D341Med (cell line): ENCODE data around the gene KLB.
A peak's percentile ranks its signal among the peaks of the same experiment; 100 is the strongest.
"Not testable (repeated sequence)": the region's sequence is repeated elsewhere in the genome, so short reads cannot be mapped to it uniquely, and the experiment has no call there.

Source experiments
- DNase-seq: peaks from one replicate; pipeline ENCODE4 v3.0.0; 2012; ENCODE audit warnings: low spot score

Gene KLB

DNA sequence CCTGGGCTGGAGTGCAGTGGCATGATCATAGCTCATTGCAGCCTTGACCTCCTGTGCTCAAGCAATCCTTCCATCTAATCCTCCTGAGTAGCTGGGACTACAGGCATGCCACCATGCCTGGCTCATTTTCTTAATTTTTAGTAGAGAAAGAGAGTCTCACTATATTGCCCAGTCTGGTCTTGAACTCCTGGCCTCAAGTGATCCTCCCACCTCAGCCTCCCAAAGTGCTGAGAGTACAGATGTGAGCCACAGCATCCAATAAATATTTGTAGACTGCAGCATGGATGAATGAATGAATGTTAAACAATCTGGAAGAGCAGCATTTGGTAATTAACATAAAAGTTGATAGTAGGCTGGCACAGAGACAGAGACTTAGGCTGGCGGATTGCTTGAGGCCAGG is 20.0 kb downstream of the KLB start:
- DNase-seq = no peak

DNA sequence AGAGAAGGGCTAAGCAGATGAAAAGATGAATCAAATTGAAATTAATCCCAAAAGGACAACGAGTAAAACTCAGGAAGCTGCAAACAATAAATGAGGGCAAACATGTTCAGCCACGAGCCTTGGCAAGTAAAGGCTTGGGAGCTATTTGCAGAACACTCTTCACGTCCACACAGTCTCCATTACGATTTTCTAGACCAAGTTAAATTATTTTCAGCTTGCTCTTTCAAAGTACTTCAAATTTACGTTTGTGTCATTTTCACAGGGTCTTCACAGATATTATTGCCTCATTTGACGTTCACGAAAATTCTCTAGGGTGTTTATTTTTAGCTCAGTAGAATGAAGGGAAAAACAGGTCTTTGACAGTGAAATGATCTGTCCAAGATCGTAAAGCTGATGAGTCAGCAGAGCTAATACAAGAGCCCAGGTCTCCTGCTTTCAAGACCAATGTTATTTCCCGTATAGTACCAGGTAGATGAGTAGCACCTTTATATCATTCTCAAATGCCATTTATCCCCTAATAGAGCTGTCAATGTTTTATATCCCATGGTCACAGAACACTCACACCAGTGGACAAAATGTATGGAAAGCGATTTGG is 20.9 kb downstream of the KLB start:
- DNase-seq = no peak

DNA sequence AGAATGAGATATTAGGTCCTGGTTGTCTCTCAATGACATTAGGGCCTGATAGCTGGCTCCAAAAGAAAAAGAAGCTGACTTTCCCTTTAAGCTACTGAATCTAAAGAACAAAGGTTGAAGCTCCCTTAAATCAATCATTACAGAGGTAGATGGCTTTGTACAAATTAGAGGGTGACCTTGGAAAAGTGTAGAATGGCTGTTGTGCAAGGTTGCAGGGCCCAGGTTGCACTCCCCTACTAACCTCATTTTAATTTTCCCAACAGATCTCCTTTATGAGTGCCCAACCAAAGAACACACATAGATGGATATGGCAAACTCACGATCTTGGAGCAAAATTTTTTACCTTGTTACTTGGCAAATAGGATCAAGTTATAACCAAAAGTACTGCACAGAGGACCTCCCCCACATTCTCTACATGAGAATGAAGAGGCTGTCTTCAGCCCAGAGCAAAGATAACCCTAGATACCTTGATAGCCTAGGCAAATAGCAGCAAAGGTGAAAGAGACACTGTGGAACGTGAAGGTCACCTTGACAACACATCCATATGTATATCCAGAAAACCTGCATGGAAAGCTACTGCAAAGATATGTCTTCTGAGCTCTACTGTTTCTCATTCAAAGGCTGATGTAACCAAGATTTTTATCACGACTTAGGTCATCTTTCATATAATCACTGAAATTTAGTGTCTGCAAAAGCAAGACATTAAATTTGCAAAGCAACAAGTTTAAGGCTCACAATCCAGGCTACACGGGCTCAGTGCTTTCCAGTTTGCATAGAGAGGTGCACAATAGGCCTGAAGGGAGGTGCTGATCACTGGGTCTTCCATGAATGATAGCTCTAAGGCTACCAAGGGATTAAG is 23.0 kb downstream of the KLB start:
- no peak for DNase-seq

DNA sequence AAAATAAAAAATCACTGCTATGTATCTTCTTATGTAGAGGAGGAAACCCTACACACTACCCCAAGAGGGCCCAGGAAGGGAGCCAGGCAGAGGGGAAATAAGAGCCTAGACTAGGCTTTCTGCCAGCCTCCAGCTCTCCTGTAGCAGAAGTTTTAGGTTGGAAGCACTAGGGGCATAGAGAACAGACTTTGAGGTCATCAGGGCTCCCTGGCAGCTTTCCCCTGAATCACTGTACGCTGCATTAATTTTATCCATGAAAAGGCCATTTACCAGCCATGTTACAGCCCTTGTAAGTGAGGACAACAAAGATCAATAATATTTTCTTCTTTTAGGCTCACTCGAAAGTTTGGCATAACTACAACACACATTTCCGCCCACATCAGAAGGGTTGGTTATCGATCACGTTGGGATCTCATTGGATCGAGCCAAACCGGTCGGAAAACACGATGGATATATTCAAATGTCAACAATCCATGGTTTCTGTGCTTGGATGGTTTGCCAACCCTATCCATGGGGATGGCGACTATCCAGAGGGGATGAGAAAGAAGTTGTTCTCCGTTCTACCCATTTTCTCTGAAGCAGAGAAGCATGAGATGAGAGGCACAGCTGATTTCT is 27.3 kb downstream of the KLB start:
- DNase-seq = no peak

DNA sequence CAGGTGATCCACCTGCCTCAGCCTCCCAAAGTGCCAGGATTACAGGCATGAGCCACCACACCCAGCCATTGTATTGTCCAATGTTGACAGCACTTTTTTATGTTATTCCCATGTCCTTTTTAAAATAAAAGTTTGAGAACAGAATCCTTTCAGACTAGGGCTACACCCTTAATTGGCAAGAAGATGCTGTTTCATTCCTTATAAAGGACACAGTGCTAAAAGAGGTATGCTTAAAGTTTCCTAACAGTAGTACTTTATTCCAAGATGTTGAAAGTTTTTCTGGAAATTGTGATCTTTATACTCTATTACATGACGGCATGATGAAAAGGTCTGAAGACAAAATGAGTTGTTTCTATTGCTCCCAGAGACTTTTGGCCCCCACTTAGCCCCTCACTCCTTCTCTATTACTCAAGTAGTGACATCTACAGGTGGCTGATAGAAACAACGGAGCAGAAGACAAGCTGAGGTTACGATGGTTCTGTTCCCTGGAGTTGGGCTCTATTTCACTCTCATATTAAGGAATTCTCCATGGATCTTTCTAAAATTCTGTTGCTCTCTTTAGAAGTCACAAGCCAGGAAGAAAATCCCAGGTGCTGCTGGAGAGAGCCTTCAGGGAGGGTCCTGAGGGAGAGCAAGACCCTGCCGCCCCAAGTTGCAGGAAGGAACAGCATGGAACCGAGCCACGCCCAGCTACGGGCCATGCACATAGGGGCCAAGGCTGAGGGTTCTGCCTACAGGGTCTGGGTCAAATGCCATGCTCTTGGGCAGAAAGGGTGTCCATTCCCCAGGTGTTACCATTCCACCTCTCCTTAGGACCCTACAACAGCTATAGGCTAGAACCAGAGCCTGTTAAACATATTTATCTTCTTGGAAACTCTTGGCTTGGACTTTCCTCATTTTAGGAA is 29.2 kb downstream of the KLB start:
- DNase-seq = no peak

DNA sequence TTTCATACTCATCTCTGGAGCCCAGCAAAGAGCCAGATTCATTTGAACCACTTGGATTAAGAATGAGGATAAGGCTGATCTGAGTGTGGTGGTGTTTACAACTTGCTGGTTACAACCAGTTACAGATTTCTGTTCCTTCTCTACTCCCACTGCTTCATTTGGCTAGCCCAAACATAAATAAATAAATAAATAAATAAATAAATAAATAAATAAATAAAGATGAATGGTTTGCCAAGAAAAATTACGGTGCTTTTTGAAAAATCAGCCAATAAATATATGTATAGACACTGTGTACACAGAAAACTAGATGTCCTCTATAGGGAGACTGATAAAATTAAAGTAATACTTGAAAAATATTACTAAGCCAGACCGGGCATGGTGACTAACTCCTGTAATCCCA is 34.9 kb downstream of the KLB start:
- no peak for DNase-seq

DNA sequence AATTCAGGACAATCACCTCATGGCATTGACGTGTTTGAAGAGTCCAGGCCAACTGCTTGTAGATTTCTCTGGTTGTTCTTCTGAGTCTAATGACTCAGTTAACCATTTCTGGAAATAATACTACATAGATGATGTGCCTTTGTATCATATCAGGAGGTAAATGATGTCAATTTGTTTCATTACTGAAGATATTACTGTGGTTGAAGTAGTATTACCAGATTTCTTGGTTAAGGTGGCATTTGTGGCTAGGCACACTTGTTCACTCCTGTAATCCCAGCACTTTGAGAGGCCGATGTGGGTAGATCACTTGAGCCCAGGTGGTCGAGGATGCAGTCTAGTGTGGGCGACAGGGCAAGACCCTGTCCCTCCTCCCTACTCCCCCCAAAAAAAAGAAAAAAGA is 36.3 kb downstream of the KLB start:
- DNase-seq = no peak

DNA sequence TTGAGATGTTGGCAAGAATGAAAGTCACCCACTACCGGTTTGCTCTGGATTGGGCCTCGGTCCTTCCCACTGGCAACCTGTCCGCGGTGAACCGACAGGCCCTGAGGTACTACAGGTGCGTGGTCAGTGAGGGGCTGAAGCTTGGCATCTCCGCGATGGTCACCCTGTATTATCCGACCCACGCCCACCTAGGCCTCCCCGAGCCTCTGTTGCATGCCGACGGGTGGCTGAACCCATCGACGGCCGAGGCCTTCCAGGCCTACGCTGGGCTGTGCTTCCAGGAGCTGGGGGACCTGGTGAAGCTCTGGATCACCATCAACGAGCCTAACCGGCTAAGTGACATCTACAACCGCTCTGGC is 39.7 kb downstream of the KLB start:
- DNase-seq = no peak

DNA sequence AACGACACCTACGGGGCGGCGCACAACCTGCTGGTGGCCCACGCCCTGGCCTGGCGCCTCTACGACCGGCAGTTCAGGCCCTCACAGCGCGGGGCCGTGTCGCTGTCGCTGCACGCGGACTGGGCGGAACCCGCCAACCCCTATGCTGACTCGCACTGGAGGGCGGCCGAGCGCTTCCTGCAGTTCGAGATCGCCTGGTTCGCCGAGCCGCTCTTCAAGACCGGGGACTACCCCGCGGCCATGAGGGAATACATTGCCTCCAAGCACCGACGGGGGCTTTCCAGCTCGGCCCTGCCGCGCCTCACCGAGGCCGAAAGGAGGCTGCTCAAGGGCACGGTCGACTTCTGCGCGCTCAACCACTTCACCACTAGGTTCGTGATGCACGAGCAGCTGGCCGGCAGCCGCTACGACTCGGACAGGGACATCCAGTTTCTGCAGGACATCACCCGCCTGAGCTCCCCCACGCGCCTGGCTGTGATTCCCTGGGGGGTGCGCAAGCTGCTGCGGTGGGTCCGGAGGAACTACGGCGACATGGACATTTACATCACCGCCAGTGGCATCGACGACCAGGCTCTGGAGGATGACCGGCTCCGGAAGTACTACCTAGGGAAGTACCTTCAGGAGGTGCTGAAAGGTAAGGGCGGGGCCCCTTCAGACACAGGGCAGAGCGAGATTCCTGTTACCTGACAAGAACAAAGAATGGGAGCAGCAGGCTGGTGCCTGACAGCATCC is 40.3 kb downstream of the KLB start:
- peak; percentile 49 for DNase-seq

DNA sequence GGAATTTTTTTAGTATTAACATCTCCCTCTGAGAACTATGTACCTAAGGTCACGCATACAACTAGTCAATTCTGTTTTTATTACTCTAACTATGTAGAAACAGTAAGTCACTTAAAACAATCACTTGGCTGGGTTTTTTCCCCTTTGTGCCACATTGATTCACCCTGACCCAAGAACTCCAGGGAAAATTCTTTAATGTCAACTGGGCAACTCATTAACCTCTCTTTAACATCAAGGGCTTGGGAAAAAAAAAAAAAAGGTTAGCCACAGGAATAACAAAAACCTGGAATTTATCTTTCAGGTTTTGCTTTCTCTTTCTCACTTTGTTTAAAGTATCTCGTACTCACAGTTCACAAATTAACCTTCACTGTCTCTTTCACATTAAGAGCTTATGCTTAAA is 43.9 kb downstream of the KLB start:
- no peak for DNase-seq

DNA sequence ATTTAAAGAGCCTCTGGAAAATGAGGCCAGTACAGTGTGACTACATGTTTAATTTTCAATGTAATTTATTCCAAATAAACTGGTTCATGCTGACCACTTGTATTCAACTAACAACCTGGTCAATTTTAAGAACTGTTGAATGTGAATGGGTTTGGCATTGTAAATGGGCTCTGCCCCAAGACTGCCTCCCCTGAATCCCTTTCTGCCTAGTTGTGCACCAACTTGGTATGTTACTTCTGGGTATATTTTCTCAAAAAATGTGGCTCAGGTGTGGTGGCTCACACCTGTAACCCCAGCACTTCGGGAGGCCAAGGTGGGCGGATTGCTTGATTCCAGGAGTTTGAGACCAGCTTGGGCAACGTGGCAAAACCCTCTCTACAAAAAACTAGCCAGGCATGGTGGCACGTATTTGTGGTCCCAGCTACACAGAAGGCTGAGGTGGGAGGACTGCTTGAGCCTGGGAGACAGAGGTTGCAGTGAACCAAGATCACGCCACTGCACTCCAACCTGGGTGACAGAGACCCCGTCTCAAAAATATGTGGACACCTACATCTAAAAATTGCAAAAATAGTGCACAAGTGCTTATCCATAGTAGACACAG is 44.8 kb downstream of the KLB start:
- no peak for DNase-seq

DNA sequence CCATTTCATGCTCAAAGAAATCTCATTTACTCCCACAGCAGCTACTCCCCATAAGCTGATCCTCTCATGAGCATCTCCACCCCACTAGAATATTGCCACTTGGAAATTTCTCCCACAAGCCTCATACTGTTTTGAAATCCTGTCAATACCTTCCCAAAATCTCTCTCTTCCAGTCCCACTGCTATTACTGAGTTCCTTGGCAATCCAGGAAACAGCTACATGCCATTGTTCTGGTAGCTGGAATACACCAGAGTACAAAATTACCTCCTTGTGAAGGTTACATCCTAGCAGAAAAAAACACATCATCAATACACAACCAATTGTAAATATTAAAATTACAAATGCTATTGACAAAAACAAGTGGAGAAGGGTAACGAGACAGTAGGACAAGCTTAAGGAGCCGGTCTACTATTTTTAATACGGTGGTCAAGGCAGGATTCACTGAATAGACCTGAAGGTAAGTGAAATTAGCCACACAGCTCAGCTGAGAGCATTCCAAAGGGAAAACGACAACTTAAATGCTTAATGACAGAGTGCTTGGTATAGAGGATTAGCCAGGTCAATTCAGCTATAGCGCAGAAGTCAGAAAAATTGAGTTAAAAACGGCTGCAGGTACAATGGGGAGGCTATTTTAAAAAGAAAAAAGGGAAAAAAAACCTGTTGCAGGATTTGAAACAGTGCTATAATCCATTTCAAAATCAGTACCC is 45.6 kb downstream of the KLB start:
- DNase-seq = no peak

DNA sequence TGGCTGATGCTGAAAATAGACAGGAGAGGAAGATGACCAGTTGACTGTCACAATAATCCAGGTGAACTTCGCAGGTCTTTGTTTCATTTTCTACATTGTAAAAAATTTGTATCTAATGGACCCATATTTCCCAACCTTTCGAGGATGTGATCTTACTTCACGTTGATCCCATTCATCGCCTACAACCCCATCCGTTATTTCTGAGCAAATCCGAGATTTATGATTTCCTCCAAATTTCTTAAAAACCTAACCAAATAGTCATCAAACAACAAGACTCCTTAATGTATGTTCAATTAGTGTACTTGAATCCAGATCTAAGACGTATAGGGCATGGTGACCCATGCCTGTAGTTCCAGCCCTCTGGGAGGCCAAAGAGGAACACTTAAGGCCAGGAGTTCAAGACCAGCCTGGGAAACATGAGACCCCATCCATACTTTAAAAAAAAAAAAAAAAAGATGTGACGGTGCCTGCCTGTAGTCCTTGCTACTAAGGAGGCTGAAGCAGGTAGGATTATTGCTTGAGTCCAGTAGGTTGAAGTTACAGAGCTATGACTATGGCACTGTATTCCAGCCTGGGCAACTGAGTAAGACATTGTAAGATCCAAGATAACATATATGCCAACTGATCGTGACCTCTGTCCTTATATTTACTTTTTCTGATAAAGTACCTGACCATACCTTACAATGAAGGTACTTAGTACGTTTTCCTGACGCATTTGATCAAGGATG is 46.3 kb downstream of the KLB start:
- no peak for DNase-seq

DNA sequence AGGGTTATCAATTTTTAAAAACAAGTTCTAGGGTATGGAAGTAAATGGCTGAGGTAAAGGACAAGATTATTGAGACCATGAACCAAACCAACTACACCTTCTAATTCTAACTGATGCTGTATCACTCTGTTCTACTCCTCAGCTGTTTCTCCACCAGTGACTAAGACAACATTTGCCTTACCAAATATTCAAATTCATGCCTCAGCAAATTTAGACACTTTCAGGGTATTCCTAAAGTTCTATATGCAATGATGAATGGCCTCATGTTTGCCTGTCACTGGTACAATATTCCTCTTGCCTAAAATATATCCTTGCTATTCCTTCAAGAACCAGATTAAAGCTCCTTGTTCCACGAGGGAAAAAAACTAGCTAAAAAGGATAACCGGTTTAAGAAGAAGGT is 47.0 kb downstream of the KLB start:
- no peak for DNase-seq

DNA sequence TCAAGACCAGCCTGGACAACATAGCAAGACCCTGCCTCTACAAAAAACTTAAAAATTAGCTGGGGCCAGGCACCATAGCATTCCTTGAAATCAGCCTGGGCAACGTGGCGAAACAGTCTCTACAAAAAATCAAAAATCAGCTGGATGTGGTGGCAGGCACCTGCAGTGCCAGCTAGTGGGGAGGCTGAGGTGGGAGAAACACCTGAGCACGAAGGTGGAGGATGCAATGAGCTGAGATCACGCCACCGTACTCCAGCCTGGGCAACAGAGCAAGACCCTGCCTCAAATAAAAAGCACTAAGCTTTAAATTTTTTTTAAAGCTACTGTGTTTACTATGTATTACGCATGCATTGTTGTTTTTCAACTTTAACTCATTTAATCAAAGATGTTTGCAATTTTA is 48.8 kb downstream of the KLB start:
- no peak for DNase-seq

DNA sequence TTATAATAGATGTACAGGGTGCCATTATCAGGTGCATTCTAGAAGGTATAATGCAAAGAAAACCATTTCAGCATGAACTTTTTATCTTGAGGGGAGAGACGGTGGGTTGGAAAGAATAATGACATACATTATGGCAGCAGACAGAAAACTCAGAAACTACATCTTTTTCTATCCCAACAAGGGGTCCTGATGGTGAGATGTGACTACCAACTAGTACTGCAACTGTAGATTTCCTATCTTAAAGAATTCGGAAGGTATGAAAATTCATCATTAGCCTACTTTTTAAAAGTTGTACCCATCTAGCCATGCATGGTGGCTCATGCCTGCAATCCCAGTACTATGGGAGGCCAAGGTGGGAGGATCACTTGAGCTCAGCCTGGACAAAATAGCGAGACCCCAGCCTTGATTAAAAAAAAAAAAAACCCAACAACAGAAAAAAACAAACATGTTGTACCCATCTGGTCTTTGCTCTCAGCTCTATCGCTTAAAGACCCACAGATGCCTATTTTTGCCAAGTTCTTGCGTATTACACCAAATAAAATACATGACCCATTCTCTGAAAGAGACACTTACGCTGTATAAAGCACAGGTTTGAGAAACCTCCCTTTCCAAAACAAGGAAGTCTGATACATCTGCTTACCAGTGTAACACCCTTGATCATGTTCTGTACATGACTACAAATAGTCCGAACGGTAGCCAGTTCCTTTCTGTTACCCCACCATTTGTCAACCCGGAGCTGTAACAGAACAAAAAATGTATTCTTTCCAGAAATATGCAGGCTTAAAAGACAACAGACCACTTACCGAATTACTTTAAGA is 50.4 kb downstream of the KLB start:
- no peak for DNase-seq

DNA sequence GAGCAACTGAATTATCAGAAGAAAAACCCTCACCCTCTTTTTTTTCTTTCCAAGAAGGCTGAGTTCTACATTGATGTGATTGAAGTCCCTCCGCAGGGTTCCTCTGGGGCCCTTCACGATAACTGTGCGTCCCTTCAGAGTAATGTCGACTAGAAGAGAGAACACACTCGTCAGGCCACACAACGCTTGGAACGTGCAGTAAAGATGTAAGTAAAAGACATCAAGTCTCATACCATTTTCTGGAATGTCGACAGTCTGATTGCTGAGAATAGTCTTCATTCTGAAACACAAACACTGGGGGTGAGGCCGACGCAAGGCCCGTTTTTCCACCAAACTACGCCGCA is 51.4 kb downstream of the KLB start:
- not testable (repeated sequence) for DNase-seq

DNA sequence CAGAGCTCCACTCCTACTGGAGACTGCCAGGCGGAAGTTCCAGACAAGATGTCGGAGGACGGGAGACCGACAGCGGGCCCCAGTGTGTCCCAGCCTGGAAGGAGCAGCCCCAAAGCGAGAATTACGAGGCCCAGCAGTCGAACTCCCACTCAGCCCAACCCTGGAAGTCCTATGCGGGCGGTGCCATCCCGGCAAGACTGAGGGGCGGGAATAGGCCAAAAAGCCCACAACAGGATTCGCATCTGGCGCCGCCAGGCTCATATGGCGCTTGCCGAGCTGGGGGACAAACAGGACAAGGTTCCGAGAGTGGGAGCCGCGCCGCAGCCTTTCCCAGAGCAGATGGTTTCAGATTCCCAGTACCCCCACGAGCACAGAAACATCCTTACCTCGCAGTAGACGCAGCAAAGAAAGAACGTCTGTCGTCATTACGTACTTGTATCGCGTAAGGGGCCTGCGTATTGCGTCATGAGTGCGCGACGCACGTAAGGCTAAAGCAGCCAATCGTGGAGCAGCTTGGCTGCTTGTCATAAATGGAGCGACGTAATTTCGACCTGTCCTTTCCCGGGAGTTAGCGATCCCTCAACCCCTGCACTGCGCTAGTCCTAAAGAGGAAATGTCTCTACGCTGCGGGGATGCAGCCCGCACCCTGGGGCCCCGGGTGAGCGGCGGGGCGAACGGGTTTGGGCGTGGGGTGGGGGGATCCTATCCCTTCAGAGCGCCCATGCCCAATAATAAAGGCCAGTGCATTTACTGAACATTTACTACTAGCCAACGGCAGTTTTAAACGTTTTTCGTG is 52.0 kb downstream of the KLB start, which contains the start of the genes LIAS and RPL9:
Gene LIAS, plus strand, starts transcription at position 552 of the 796 bp plus-strand sequence. Its CDS starts 62 bp downstream, at position 614.
Gene RPL9, minus strand, starts transcription at position 418 of the 796 bp plus-strand sequence. CDS start 483 bp downstream, outside the sequence.
- DNase-seq = peak; percentile 93
